LNCAP (cell line): ENCODE results near the gene GTF2H1.

Experiments
- CTCF ChIP-seq: fragments of 450-650 bp; IDR thresholded peaks from 2 replicates; pipeline ENCODE4 v1.5.1; 2017; ENCODE audit warnings: mild to moderate bottlenecking

Gene GTF2H1

GRCh38 chr11:18321578-18321968 is 794 bp upstream of the GTF2H1 start:
- no peak for TF ChIP-seq CTCF

GRCh38 chr11:18322818-18323570 is 627 bp downstream of the GTF2H1 start:
- no peak for TF ChIP-seq CTCF

- TF ChIP-seq CTCF, result no peak
These were observed 2.0 kb downstream of the GTF2H1 start for GRCh38 chr11:18324381-18324780.

- TF ChIP-seq CTCF, result no peak
These were observed 7.0 kb downstream of the GTF2H1 start for GRCh38 chr11:18329196-18329870.

- no peak for TF ChIP-seq CTCF
These were observed 8.6 kb downstream of the GTF2H1 start for GRCh38 chr11:18330921-18331320.

- no peak for TF ChIP-seq CTCF
These were observed 9.9 kb downstream of the GTF2H1 start for GRCh38 chr11:18332302-18332701.

- TF ChIP-seq CTCF, result no peak
These were observed 10.5 kb downstream of the GTF2H1 start for GRCh38 chr11:18332891-18333290.
